ENCODE results near the gene ELP1. TPM values are rescaled to one million over a fixed set of nuclear protein-coding genes. Genes with fewer than 3 reads are reported as not detected.
A peak's percentile ranks its signal among the peaks of the same experiment; 100 is the strongest.

The ELP1 gene
- total RNA-seq, 4 donors from 2014 or later = 31.3 to 37.8 (median 34.4) TPM

GRCh38 chr9:108911820-108912219 is 22.1 kb downstream of the ELP1 start:
- no peak for DNase-seq
- H3K36me3 ChIP-seq = peaks cover 42 to 44% of the 10 kb centered on the region in 2 donors
- no peaks in the 10 kb centered on the region for H3K4me1 ChIP-seq
- no peaks in the 10 kb centered on the region for H3K27me3 ChIP-seq
- intact Hi-C loops (cut with DNase I) = no loop called here
- H3K4me3 ChIP-seq (replicated peaks in 1 of 3) = no peak overlapping the region
- 58 to 82% methylated on average over 1 of the region's 1 CpG for WGBS, 2 donors
- H3K9me3 ChIP-seq = no peaks in the 10 kb centered on the region
- H3K27ac ChIP-seq = no peak overlapping the region
- TF ChIP-seq CTCF (IDR thresholded peaks at IDR 0.05) (no peak), POLR2A (IDR thresholded peaks at IDR 0.05) (no peak)

GRCh38 chr9:108910914-108911313 is 23.0 kb downstream of the ELP1 start:
- H3K27me3 ChIP-seq = no peaks in the 10 kb centered on the region
- no peak for DNase-seq
- 97 to 100% methylated on average over 2 of the region's 2 CpGs for WGBS, 2 donors
- H3K4me3 ChIP-seq (replicated peaks in 1 of 3) = no peak overlapping the region
- H3K27ac ChIP-seq = no peak overlapping the region
- no peaks in the 10 kb centered on the region for H3K4me1 ChIP-seq
- no peaks in the 10 kb centered on the region for H3K9me3 ChIP-seq
- H3K36me3 ChIP-seq = peaks cover 40 to 48% of the 10 kb centered on the region in 2 donors
- TF ChIP-seq POLR2A (IDR thresholded peaks at IDR 0.05) (no peak), CTCF (IDR thresholded peaks at IDR 0.05) (no peak)
- intact Hi-C loops (cut with DNase I) = no loop called here

- no peak overlapping the region for H3K27ac ChIP-seq
- TF ChIP-seq CTCF (IDR thresholded peaks at IDR 0.05) (no peak), POLR2A (IDR thresholded peaks at IDR 0.05) (no peak)
- no peaks in the 10 kb centered on the region for H3K27me3 ChIP-seq
- H3K9me3 ChIP-seq = no peaks in the 10 kb centered on the region
- H3K4me3 ChIP-seq (replicated peaks in 1 of 3) = no peak overlapping the region
- no peaks in the 10 kb centered on the region for H3K4me1 ChIP-seq
- intact Hi-C loops (cut with DNase I) = no loop called here
- peaks cover 36 to 48% of the 10 kb centered on the region in 2 donors for H3K36me3 ChIP-seq
- DNase-seq = no peak
Measured at GRCh38 chr9:108910402-108910801, 23.5 kb downstream of the ELP1 start.

- intact Hi-C loops (cut with DNase I) = no loop called here
- H3K27me3 ChIP-seq = no peaks in the 10 kb centered on the region
- no peak overlapping the region for H3K27ac ChIP-seq
- DNase-seq = no peak
- no peak for TF ChIP-seq POLR2A (IDR thresholded peaks at IDR 0.05)
- TF ChIP-seq CTCF (IDR thresholded peaks at IDR 0.05) = no peak
- H3K36me3 ChIP-seq = peaks cover 40 to 48% of the 10 kb centered on the region in 2 donors
- no peaks in the 10 kb centered on the region for H3K9me3 ChIP-seq
- no peaks in the 10 kb centered on the region for H3K4me1 ChIP-seq
- 94 to 95% methylated on average over 2 of the region's 2 CpGs for WGBS, 2 donors
- no peak overlapping the region for H3K4me3 ChIP-seq (replicated peaks in 1 of 3)
Measured at GRCh38 chr9:108905494-108905893, 28.4 kb downstream of the ELP1 start.

DNA sequence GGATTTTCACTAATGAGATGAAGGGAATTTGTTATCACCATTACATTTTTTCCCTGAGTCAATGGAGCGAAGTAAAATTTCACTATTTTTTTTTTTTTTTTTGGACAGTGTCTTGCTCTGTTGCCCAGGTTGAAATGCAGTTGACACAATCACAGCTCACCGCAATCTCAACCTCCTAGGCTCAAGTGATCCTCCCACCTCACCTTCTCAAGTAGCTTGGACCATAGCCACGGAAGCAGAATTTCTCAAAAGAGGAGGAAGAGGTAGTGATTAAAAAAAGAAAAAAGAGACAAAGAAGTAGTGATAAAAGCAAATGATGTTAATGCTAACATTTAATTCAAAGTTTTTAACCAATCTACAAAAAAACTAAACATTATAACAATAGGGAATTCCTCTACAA is 29.8 kb downstream of the ELP1 start:
- DNase-seq = peak; percentile 55 to 65
- TF ChIP-seq POLR2A (IDR thresholded peaks at IDR 0.05) = no peak
- no peak for TF ChIP-seq CTCF (IDR thresholded peaks at IDR 0.05)
- Histone ChIP-seq H3K4me1 (no peaks in the 10 kb centered on the region), H3K27me3 (no peaks in the 10 kb centered on the region), H3K4me3 (replicated peaks in 1 of 3) (no peak overlapping the region), H3K36me3 (peaks cover 39 to 44% of the 10 kb centered on the region in 2 donors), H3K9me3 (no peaks in the 10 kb centered on the region), H3K27ac (no peak overlapping the region)
- 52 to 65% methylated on average over 3 of the region's 3 CpGs for WGBS, 2 donors
- intact Hi-C loops (cut with DNase I) = no loop called here
